T47D (cell line): ENCODE measurements around the gene PPFIBP1.

Experiments
- DNase-seq, 2 experiments: peaks; one replicate each; pipeline versions ENCODE4 v3.0.0 to v3.0.0-alpha.2; 2011 to 2012; ENCODE audit warnings: low read depth in 1 of 2, low spot score in 1 of 2
- JUND ChIP-seq: IDR thresholded peaks from 2 replicates; pipeline ENCODE4 v1.6.1; 2012; ENCODE audit warnings: low read depth
- in situ Hi-C: cut with HindIII; loops from 2 replicates; pipeline ENCODE4 v1.10.0; 2016; ENCODE audit warnings: low sequenced_read_pairs, low pct_unique_long_range_greater_than_20kb

The PPFIBP1 gene

GRCh38 chr12:27500546-27500945, 23.5 kb upstream of the PPFIBP1 start:
- no peak for TF ChIP-seq JUND
- in situ Hi-C loops, result no loop called here
- DNase-seq, result no peak

DNA sequence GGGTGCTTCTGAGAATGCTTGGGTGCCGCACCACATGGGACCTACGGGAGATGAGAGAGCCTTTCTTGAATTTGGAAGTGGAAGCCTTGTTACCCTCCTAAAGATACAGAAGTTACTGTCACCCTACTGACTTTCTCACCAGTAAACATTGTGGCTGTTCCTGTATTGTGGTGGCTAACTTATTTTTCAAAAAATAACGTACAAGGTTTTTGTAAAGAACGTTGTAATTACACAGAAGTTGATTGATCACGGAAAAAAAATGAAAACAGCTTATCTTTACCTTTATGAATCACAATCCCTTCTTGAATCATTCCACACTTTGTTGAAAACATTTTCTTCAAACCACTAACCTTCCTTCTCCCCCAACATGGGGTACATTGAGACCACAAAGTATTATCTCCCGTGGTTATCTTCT, 22.0 kb upstream of the PPFIBP1 start:
- in situ Hi-C loops, result no loop called here
- DNase-seq, result no peak
- no peak for TF ChIP-seq JUND

GRCh38 chr12:27504507-27504906, 19.5 kb upstream of the PPFIBP1 start:
- DNase-seq, result no peak
- in situ Hi-C loops, result no loop called here
- no peak for TF ChIP-seq JUND

DNA sequence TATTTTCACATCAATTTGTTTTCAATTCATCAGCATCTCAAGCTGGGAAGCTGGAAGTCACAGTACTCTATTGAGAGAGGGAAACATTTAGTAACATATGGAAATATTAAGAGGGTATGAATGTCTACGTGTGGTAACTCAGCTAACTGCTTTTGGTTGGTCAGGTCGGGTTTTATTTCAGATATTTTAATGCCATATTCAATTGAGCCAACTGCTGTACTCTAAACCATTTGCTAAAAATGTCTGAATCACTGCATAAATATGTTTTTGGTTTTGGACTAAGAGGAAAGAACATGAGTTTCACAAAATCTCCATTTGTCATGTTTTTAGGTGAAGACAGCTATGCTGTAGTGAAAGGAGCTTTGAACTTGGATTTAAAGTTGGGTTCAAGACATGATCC, 18.9 kb upstream of the PPFIBP1 start:
- no peak for TF ChIP-seq JUND
- in situ Hi-C loops, result no loop called here
- DNase-seq, result no peak

GRCh38 chr12:27505761-27506160, 18.2 kb upstream of the PPFIBP1 start:
- no peak for DNase-seq
- no peak for TF ChIP-seq JUND
- in situ Hi-C loops, result no loop called here

DNA sequence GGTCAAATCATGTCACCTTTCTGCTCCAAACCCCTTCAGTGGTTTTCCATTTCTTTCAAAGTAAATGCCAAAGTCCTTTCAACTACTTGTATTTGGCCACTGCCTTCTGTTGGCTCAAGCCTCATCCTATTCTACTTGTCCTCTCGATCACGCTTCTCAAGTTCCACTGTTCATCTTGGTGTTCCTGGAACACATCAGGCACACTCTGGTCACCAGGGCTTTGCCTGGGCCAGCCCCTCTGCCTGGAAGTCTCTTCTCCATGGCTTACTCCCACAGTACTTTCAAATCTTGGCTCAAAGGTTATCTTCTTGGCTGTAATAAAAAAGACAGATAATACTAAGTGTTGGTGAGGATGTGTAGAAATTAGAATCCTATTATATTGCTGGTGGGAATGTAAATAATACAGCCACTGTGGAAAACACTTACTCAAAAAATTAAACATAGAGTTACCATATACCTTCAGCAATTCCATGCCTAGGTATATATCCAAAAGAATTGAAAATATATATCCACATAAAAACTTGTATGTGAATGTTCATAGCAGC, 17.3 kb upstream of the PPFIBP1 start:
- TF ChIP-seq JUND, result no peak
- in situ Hi-C loops, result no loop called here
- DNase-seq, result no peak

DNA sequence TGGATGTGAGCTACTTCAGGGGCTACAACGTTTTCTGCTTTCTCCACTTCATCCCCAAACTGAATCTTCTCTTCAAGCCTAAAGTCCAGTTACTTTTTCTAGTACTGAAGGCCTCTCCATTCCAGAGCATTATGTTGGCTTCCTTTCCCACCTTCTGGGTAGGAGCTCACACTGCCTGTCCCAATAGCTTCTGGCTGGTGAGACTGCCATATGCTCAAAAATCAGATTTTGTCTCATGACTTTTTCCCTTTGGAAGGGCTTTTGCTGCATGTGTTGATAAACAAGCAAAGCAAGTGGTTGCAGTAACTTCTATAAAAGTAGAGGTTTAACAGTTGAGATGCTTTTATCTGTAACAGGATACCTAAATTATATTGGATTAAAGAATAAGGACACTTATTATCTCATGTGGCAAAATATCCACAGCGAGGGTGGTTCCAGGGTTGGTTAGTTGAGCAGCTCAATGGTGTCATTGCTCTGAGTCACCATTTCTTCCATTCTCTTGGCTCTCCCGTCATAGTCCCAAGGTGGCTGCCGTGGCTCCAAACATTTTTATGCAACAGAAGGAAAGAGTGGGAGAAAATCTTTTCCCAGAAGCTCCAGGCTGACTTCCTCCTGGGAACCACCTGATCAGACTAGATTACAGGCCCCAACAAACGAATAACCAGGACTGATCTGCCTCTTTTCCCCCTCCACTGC, 15.1 kb upstream of the PPFIBP1 start:
- no peak for TF ChIP-seq JUND
- DNase-seq, result no peak
- in situ Hi-C loops, result no loop called here

- no peak for TF ChIP-seq JUND
- no peak for DNase-seq
- in situ Hi-C loops, result no loop called here
Observed at GRCh38 chr12:27511031-27511722, 12.8 kb upstream of the PPFIBP1 start.

- in situ Hi-C loops, result no loop called here
- DNase-seq, result no peak
- TF ChIP-seq JUND, result no peak
Observed at GRCh38 chr12:27511723-27512045, 12.3 kb upstream of the PPFIBP1 start.

- DNase-seq, result no peak
- no peak for TF ChIP-seq JUND
- in situ Hi-C loops, result no loop called here
Observed at GRCh38 chr12:27513155-27513824, 10.7 kb upstream of the PPFIBP1 start.

DNA sequence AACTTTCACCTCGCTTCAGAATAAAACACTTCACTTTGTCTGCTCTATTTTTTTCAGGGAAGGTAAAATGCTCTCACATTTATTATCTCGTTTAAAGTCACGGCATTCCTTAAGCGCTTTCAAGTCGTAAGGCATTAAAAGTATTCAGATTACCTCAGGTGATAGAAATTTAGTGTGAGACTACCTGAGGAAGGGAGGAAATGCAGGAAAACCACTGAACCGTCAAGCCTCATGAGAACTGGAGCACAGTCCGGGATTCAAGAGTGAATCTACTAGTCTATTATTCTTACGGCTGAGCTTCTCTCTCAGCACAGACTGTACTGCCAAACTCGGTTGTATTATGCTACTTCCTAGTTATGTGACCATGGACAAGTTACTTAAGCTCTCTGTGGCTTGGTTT, 8.3 kb upstream of the PPFIBP1 start:
- in situ Hi-C loops, result no loop called here
- no peak for TF ChIP-seq JUND
- DNase-seq, result no peak

DNA sequence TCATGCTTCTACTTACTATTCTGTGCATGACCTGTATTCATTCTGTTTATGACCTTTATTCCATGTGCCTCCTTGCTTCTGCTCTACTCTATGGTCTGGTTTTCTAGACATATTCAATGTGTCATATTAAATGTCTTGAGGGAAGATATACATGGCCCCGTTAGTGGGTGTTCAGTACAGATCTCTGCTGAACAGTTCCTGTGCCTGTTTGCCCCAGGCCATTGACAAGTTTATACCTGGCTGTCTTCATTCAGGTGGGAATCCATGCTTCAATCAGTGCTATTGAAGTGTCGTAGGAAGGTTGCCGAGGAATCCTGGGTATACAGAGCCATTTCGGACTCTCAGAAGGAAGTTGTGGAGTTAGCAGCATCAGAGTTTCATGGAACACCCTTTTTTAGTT, 7.4 kb upstream of the PPFIBP1 start:
- no peak for TF ChIP-seq JUND
- no peak for DNase-seq
- in situ Hi-C loops, result no loop called here

DNA sequence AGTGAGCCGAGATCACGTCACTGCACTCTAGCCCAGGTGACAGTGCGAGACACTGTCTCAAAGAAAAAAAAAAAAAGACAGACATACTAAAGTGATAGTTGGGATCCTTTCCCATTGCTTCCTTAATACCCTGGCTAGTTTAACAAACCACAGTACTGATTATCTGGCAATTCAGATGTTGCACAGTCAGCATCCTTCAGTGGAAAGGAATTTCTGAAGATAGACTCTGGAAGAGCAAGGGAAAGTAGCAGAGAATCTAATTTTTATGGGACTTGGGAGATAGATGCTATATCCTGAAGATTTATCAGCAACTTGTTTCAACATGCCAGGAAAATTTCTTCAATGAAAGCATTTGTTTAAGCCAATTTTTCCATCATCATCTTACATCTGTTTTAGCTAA, 6.5 kb upstream of the PPFIBP1 start:
- in situ Hi-C loops, result no loop called here
- DNase-seq, result no peak
- TF ChIP-seq JUND, result no peak
